ENCODE results near the gene CDH22. TPM values are rescaled to one million over a fixed set of nuclear protein-coding genes. Genes with fewer than 3 reads are reported as not detected.

The CDH22 gene
- total and polyA plus RNA-seq, 10 donors = not detected

DNA sequence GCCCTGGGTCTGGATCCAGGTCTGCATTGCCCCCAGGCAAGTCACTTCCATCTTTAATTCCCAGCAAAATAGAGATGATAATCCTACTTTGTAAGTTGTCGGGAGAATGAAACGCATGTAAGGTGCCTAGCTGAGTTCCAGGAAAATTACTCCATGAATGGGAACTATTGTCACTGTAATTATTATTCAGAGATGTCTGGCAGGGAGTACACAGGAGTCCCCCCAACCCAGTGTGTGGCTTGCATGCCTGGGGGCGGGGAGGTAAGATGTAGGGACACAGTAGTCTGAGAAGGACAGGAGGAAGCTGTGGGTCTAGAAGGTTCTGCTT lies 104.8 kb downstream of the CDH22 start:
- H3K36me3 ChIP-seq = no peaks in the 10 kb centered on the region
- no peaks in the 10 kb centered on the region for H3K9me3 ChIP-seq
- H3K27me3 ChIP-seq (replicated peaks in 1 of 7) = peaks cover 0 to 63% (median 19%) of the 10 kb centered on the region in 7 donors
- intact Hi-C loops (cut with DNase I; ENCODE audit: low total_unique reads) = no loop called here
- no peak overlapping the region for H3K4me3 ChIP-seq
- 81 to 86% (median 83%) methylated on average over 3 of the region's 3 CpGs for WGBS, 5 donors
- H3K4me1 ChIP-seq = peaks cover 13 to 52% (median 32%) of the 10 kb centered on the region in 6 donors
- H3K27ac ChIP-seq = no peak overlapping the region
- TF ChIP-seq POLR2A (IDR thresholded peaks at IDR 0.05) (no peak), POLR2AphosphoS5 (IDR thresholded peaks at IDR 0.05) (no peak)
- TF ChIP-seq, protein P1, sequence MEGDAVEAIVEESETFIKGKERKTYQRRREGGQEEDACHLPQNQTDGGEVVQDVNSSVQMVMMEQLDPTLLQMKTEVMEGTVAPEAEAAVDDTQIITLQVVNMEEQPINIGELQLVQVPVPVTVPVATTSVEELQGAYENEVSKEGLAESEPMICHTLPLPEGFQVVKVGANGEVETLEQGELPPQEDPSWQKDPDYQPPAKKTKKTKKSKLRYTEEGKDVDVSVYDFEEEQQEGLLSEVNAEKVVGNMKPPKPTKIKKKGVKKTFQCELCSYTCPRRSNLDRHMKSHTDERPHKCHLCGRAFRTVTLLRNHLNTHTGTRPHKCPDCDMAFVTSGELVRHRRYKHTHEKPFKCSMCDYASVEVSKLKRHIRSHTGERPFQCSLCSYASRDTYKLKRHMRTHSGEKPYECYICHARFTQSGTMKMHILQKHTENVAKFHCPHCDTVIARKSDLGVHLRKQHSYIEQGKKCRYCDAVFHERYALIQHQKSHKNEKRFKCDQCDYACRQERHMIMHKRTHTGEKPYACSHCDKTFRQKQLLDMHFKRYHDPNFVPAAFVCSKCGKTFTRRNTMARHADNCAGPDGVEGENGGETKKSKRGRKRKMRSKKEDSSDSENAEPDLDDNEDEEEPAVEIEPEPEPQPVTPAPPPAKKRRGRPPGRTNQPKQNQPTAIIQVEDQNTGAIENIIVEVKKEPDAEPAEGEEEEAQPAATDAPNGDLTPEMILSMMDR (IDR thresholded peaks at IDR 0.05 in 8 of 11, conservative IDR thresholded peaks at IDR 0.05 in 3 of 11) = no peak
- DNase-seq = no peak

DNA sequence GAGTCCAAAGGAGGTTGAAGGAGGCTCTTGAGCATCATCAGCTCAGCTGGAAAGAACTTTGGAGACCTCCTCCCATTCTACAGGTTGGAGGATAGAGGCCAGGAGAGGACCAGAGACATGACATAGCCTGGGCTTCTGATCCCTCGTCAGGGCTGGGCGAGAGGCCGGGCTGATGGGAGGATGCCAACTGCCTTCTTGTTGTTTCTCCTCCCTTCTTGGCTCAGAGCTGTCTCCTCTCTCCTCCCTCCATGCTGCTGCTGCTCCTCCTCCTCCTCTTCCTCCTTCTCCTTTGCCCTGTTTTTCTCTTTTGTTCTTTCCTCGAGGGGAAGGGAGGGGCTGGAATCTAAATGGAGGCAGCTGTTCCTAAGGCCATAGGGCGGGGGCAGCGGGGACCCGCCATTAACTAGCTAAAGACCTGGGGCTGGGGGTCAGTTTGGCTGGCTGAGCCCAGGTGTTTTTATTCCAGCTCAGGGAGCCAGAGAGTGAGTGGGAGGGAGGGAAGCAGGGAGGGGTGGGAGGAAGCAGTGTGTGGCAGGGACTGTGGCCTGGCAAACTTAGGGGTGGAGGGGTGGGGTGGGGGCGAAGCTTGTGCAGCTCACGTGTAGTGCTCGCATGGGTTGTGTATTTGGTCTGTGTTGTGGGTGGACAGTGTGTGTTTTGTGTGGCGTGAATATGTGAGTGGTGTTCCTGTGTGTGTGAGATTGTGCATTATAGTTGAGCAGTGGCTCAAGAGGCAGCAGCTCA lies 105.4 kb downstream of the CDH22 start:
- Histone ChIP-seq H3K4me1 (peaks cover 13 to 46% (median 29%) of the 10 kb centered on the region in 6 donors), H3K9me3 (no peaks in the 10 kb centered on the region), H3K27ac (no peak overlapping the region), H3K36me3 (no peaks in the 10 kb centered on the region), H3K27me3 (replicated peaks in 1 of 7) (peaks cover 0 to 63% (median 19%) of the 10 kb centered on the region in 7 donors), H3K4me3 (no peak overlapping the region)
- WGBS, 5 donors = 51 to 68% (median 65%) methylated on average over 11 of the region's 11 CpGs
- DNase-seq = no peak
- TF ChIP-seq, protein P1 (IDR thresholded peaks at IDR 0.05 in 8 of 11, conservative IDR thresholded peaks at IDR 0.05 in 3 of 11) = no peak
- TF ChIP-seq POLR2A (IDR thresholded peaks at IDR 0.05) (no peak), POLR2AphosphoS5 (IDR thresholded peaks at IDR 0.05) (no peak)
- intact Hi-C loops (cut with DNase I; ENCODE audit: low total_unique reads) = no loop called here

DNA sequence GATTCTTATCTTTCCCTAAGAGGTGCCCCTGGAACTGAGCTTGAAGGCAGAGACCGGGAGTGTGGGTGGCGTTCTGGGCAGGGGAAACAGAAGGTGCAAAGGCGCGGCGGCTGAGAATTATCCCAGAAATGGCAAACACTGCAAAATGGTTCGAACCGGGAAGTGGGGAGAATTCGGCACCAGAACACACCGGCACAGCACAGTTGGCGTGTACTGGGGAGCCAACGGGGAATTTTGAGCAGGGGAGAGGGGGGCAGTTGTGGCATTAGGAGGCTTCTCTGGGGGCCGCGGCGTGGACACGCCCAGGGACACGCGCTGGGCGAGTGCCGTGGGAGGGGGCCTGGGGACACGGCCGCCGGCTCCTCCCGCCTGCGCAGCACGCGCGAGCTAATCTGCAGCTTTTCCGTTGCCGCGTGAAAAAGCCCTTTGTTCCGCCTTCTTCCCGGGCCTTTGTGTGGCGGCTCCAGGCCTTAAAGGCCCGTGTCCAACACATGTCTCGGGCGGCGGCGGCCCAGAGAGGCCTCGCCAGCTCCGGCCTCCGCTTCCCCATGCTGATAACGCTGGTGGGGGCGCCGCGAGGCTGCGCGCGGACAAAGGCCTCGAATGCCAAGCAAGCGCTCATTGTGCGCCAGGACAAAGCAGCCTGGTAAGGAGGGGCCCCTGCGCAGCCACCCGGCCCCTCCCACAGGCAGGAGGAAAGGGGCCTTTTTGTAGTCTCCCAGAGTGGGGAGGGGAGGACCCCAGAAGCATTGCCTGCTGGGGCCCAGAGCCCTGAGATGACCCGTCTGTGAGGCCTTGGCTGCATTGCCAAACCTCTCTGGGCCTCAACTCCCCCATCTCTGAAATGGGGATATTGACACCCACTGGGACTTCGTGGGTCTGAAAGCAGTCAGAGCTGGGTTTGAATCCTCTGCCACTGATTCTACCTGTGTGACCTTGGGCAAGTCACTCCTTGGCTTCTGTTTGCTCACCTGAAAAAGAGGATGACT lies 107.4 kb downstream of the CDH22 start:
- TF ChIP-seq, protein P1 (IDR thresholded peaks at IDR 0.05 in 8 of 11, conservative IDR thresholded peaks at IDR 0.05 in 3 of 11) = no peak
- TF ChIP-seq POLR2AphosphoS5 (IDR thresholded peaks at IDR 0.05) (no peak), POLR2A (IDR thresholded peaks at IDR 0.05) (no peak)
- H3K27ac ChIP-seq = no peak overlapping the region
- H3K36me3 ChIP-seq = no peaks in the 10 kb centered on the region
- peaks cover 9 to 26% (median 16%) of the 10 kb centered on the region in 6 donors for H3K4me1 ChIP-seq
- H3K4me3 ChIP-seq = no peak overlapping the region
- no peak for DNase-seq
- intact Hi-C loops (cut with DNase I; ENCODE audit: low total_unique reads) = no loop called here
- H3K27me3 ChIP-seq (replicated peaks in 1 of 7) = peaks cover 0 to 82% (median 32%) of the 10 kb centered on the region in 7 donors
- WGBS, 5 donors = 39 to 54% (median 45%) methylated on average over 41 to 55 of the region's 55 CpGs
- no peaks in the 10 kb centered on the region for H3K9me3 ChIP-seq

DNA sequence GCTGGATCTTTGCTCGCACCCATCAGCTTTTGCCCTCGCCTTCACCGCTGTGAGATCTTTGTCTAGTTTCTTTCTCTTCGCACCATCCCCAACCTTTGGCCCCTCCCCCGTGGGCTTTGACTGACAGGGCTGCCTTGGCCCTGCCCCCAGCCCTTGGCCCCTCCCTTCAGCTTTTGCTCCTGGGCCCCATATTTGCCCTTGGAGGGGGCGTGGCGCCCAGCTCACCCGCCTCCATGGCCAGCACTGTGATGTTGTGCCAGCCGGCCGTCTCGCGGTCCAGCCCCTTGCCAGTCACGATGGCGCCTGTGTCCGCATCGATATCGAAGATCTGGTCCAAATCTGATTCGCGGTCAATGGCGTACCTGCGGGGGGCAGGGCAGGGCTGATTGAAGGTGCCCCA lies 109.1 kb downstream of the CDH22 start:
- 20 to 41% (median 28%) methylated on average over 21 of the region's 21 CpGs for WGBS, 5 donors
- Histone ChIP-seq H3K4me1 (peaks cover 0 to 9% (median 2%) of the 10 kb centered on the region in 6 donors), H3K27ac (no peak overlapping the region), H3K4me3 (no peak overlapping the region), H3K36me3 (no peaks in the 10 kb centered on the region), H3K27me3 (replicated peaks in 1 of 7) (peaks cover 0 to 96% (median 32%) of the 10 kb centered on the region in 7 donors), H3K9me3 (no peaks in the 10 kb centered on the region)
- no peak for DNase-seq
- no peak for TF ChIP-seq POLR2AphosphoS5 (IDR thresholded peaks at IDR 0.05)
- TF ChIP-seq POLR2A (IDR thresholded peaks at IDR 0.05) = no peak
- TF ChIP-seq, protein P1 (IDR thresholded peaks at IDR 0.05 in 8 of 11, conservative IDR thresholded peaks at IDR 0.05 in 3 of 11) = no peak
- intact Hi-C loops (cut with DNase I; ENCODE audit: low total_unique reads) = no loop called here

Measured in spleen (tissue), 11 donors.